ENCODE measurements around the gene DUS1L.

DUS1L gene

GRCh38 chr17:82010575-82011525 is 54.8 kb downstream of the DUS1L start:
- no peak for DNase-seq

- DNase-seq, result no peak
These were observed 56.2 kb downstream of the DUS1L start for GRCh38 chr17:82009413-82009812.

GRCh38 chr17:82008941-82009405 is 56.6 kb downstream of the DUS1L start:
- no peak for DNase-seq

- DNase-seq, result no peak
These were observed 57.2 kb downstream of the DUS1L start for GRCh38 chr17:82008258-82008940.

Measured in inflammatory macrophage treated with lipopolysaccharide for 4 hours (primary cell).